Measurements from ENCODE around the gene TCHHL1. TPM values are rescaled to one million over a fixed set of nuclear protein-coding genes. Genes with fewer than 3 reads are reported as not detected.

The TCHHL1 gene
- total RNA-seq, 1 experiment from 2014 or later, result not detected

DNA sequence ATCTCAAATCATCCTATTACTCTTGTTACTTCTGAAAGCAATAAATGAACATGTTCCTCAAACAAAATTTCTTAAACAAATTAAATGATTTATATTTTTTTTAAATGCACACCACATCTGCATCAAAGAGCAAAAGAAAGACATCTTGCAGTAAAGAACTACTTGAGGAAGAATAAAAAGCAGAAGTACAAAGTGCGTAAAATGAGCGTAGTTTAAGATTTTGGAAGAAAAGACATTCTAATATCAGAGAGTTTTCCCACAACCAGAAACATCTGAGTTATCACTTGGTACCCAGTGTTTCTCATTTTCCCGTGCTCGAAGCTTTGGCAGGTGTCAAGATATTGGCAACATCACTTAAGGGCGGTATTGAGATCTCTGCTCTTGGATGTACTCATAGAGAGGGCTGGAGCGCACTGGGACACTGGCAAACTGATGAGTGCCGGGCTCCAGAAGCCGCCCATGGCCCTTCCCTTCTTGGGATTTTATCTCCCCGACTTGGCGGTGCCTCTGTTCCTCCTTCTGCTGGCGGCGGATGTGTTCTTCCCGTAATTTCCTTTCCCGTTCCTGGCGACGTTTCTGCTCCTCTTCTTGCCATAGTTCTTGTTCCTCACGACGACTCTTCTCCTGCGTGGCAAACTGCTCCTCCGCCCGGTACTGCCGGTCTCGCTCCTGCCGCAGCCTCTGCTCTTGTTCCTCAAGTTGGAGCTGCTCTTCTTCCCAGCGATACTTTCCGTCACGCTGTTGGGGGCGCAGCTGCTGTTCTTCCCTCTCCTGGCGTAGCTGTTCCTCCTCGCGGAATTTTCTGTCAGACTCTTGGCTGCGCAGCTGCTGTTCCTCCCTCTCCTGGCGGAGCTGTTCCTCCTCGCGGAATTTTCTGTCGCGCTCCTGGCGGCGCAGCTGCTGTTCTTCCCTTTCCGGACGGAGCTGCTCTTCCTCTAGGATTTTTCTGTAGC is 18.4 kb upstream of the TCHHL1 start:
- intact Hi-C loops (cut with micrococcal nuclease; ENCODE audit: unreplicated experiment), result no loop called here

GRCh38 chr1:152104854-152105253 is 16.0 kb upstream of the TCHHL1 start:
- peaks cover 53% of the 10 kb centered on the region for H3K27me3 Mint-ChIP-seq (ENCODE audit: unreplicated experiment)
- CTCF ChIA-PET, result no interaction called here
- BruUV-seq (replicated peaks), result no TSS peak
- TF ChIP-seq, protein P1, sequence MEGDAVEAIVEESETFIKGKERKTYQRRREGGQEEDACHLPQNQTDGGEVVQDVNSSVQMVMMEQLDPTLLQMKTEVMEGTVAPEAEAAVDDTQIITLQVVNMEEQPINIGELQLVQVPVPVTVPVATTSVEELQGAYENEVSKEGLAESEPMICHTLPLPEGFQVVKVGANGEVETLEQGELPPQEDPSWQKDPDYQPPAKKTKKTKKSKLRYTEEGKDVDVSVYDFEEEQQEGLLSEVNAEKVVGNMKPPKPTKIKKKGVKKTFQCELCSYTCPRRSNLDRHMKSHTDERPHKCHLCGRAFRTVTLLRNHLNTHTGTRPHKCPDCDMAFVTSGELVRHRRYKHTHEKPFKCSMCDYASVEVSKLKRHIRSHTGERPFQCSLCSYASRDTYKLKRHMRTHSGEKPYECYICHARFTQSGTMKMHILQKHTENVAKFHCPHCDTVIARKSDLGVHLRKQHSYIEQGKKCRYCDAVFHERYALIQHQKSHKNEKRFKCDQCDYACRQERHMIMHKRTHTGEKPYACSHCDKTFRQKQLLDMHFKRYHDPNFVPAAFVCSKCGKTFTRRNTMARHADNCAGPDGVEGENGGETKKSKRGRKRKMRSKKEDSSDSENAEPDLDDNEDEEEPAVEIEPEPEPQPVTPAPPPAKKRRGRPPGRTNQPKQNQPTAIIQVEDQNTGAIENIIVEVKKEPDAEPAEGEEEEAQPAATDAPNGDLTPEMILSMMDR (IDR thresholded peaks at IDR 0.05; ENCODE audit: unreplicated experiment), result no peak
- peaks cover 13% of the 10 kb centered on the region for H3K4me1 Mint-ChIP-seq (ENCODE audit: low read depth, unreplicated experiment)
- H3K36me3 Mint-ChIP-seq (ENCODE audit: insufficient read depth, unreplicated experiment), result no peaks in the 10 kb centered on the region
- DNase-seq, result no peak
- intact Hi-C loops (cut with micrococcal nuclease; ENCODE audit: unreplicated experiment), result no loop called here
- H3K9me3 Mint-ChIP-seq (ENCODE audit: low read depth, unreplicated experiment), result no peaks in the 10 kb centered on the region
- H3K4me3 Mint-ChIP-seq (ENCODE audit: low read depth, unreplicated experiment), result no peak overlapping the region
- no peak overlapping the region for H3K27ac Mint-ChIP-seq (ENCODE audit: unreplicated experiment)

More for the DNA sequence above, 18.4 kb upstream of the TCHHL1 start:
- Mint-ChIP-seq H3K4me1 (ENCODE audit: low read depth, unreplicated experiment) (peaks cover 13% of the 10 kb centered on the region), H3K27ac (ENCODE audit: unreplicated experiment) (no peak overlapping the region), H3K27me3 (ENCODE audit: unreplicated experiment) (peaks cover 29% of the 10 kb centered on the region), H3K36me3 (ENCODE audit: insufficient read depth, unreplicated experiment) (no peaks in the 10 kb centered on the region), H3K4me3 (ENCODE audit: low read depth, unreplicated experiment) (no peak overlapping the region), H3K9me3 (ENCODE audit: low read depth, unreplicated experiment) (no peaks in the 10 kb centered on the region)
- CTCF ChIA-PET, result no interaction called here
- BruUV-seq (replicated peaks), result no TSS peak
- TF ChIP-seq, protein P1 (IDR thresholded peaks at IDR 0.05; ENCODE audit: unreplicated experiment), result no peak
- DNase-seq, result no peak

DNA sequence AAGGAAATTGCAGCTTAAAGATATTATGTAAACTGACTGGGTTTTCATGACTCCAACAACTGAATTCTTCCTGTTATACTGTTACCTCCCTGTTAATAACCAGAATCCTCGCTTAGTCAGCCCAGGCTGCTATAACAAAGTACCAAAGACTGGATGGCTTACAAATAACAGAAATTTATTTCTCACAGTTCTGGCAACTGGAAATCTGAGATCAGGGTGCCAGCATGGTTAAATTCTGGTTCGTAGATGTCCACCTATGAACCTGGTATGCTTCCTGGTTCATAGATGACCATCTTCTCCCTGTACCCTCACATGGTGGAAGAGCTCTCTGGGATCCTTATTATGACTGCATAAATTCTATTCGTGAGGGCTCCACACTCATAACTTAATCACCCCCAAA is 8.1 kb upstream of the TCHHL1 start:
- no TSS peak for BruUV-seq (replicated peaks)
- intact Hi-C loops (cut with micrococcal nuclease; ENCODE audit: unreplicated experiment), result no loop called here
- no peak overlapping the region for H3K4me3 Mint-ChIP-seq (ENCODE audit: low read depth, unreplicated experiment)
- DNase-seq, result no peak
- no peak overlapping the region for H3K27ac Mint-ChIP-seq (ENCODE audit: unreplicated experiment)
- CTCF ChIA-PET, result no interaction called here
- no peaks in the 10 kb centered on the region for H3K4me1 Mint-ChIP-seq (ENCODE audit: low read depth, unreplicated experiment)
- H3K36me3 Mint-ChIP-seq (ENCODE audit: insufficient read depth, unreplicated experiment), result no peaks in the 10 kb centered on the region
- peaks cover 76% of the 10 kb centered on the region for H3K27me3 Mint-ChIP-seq (ENCODE audit: unreplicated experiment)
- TF ChIP-seq, protein P1 (IDR thresholded peaks at IDR 0.05; ENCODE audit: unreplicated experiment), result no peak
- no peaks in the 10 kb centered on the region for H3K9me3 Mint-ChIP-seq (ENCODE audit: low read depth, unreplicated experiment)

- CTCF ChIA-PET, result no interaction called here
- Mint-ChIP-seq H3K9me3 (ENCODE audit: low read depth, unreplicated experiment) (no peaks in the 10 kb centered on the region), H3K36me3 (ENCODE audit: insufficient read depth, unreplicated experiment) (no peaks in the 10 kb centered on the region), H3K4me1 (ENCODE audit: low read depth, unreplicated experiment) (no peaks in the 10 kb centered on the region), H3K4me3 (ENCODE audit: low read depth, unreplicated experiment) (no peak overlapping the region), H3K27ac (ENCODE audit: unreplicated experiment) (no peak overlapping the region), H3K27me3 (ENCODE audit: unreplicated experiment) (peaks cover 12% of the 10 kb centered on the region)
- no peak for DNase-seq
- intact Hi-C loops (cut with micrococcal nuclease; ENCODE audit: unreplicated experiment), result no loop called here
- no TSS peak for BruUV-seq (replicated peaks)
- TF ChIP-seq, protein P1 (IDR thresholded peaks at IDR 0.05; ENCODE audit: unreplicated experiment), result no peak
These were observed 2.1 kb downstream of the TCHHL1 start for GRCh38 chr1:152086760-152087159.
